Ovary (tissue), 9 donors: Measurements from ENCODE around the gene SHKBP1. TPM values are rescaled to one million over a fixed set of nuclear protein-coding genes. Genes with fewer than 3 reads are reported as not detected.

Experiments
- DNase-seq, 5 donors: peaks; one replicate each; pipeline ENCODE4 v3.0.0-alpha.2; 2019 to 2020
- H3K27ac ChIP-seq, 2 donors: fragments of 200-600 bp; one replicate each; pipeline versions ENCODE4 v1.5.1 to v1.8.0; 2019 to 2022
- H3K27me3 ChIP-seq: fragments of 200-600 bp; one replicate; pipeline ENCODE4 v1.8.0; 2022
- H3K36me3 ChIP-seq: fragments of 200-600 bp; sonication (generic); one replicate; pipeline ENCODE4 v1.5.1; 2019
- H3K4me1 ChIP-seq: one replicate; pipeline ENCODE4 v1.8.1; 2013; ENCODE audit warnings: mild to moderate bottlenecking, moderate library complexity; ENCODE audit not compliant: insufficient read depth
- H3K4me3 ChIP-seq: fragments of 200-600 bp; sonication (generic); one replicate; pipeline ENCODE4 v1.5.1; 2017
- H3K9me3 ChIP-seq, 2 donors: fragments of 200-600 bp in 1 of 2; sonication (generic) in 1 of 2; one replicate each; pipeline versions ENCODE4 v1.5.1 to v1.8.1; 2013 to 2019; ENCODE audit warnings: mild to moderate bottlenecking in 1 of 2, moderate library complexity in 1 of 2
- CTCF ChIP-seq, 3 donors: fragments of 450-650 bp in 2 of 3; fragments of 200-600 bp in 1 of 3; IDR thresholded peaks; one replicate each; pipeline versions ENCODE4 v1.5.1 to v1.8.0; 2016 to 2022; ENCODE audit warnings: antibody characterized with exemption in 3 of 3, mild to moderate bottlenecking in 1 of 3
- EP300 ChIP-seq: sonication (generic); formaldehyde crosslinking; IDR thresholded peaks from one replicate; pipeline ENCODE4 v1.6.1; 2017; ENCODE audit warnings: antibody characterized with exemption
- POLR2A ChIP-seq: fragments of 450-650 bp; IDR thresholded peaks from one replicate; pipeline ENCODE4 v1.6.1; 2017; ENCODE audit warnings: antibody characterized with exemption, mild to moderate bottlenecking, moderate library complexity
- WGBS, 3 donors: extraction: QIAGEN DNeasy Blood & Tissue Kit in 1 of 3; methylation state at CpG; one replicate each; pipeline versions ENCODE4 v1.1.5 to v1.1.7; 2013 to 2017; 5-methylcytosine and 5-hydroxymethylcytosine counted together
- intact Hi-C, 4 donors: fragments of 100-400 bp; cut with DNase I; formaldehyde crosslinking; loops; one replicate each; pipeline versions ENCODE4 v1.11.0 to v1.15.1; 2022 to 2023
- polyA plus RNA-seq, 2 donors: library from polyadenylated mRNA; stranded (reverse); fragments of 200-250 nt in 1 of 2; fragments of 350-450 nt in 1 of 2; fragmentation: Illumina TruSeq in 1 of 2; extraction: RNeasy Lipid Tissue Mini Kit (QIAGEN cat#74804) in 1 of 2; gene quantifications; one replicate each; pipeline ENCODE4 v1.2.3, GENCODE V29; 2013 to 2014
- total RNA-seq, 7 donors: library from RNA; depleted of rRNA in 2 of 7; stranded (reverse); fragments of >200 nt in 2 of 7; fragmentation: NEBNext Ultra II Directional in 3 of 7; extraction: Animal tissue kit (Norgen Biotek cat#: 25700) in 3 of 7; gene quantifications; one replicate each; pipeline versions ENCODE4 v1.1.0 to v1.2.4, GENCODE V29; 2016 to 2023
- donor health status: DM: no; HTN: no; CAD: no; lungs with moderate emphysema.
- donor health status: DM: no; HTN: no; CAD: no.
- donor health status: Bipolar disorder and iron deficiency.
- donor health status: DM: yes; HTN: yes; CAD: no.
- donor health status: DM: no; HTN: no; CAD: no.
- donor health status: DM: yes; HTN: yes; CAD: no.

The SHKBP1 gene
- total and polyA plus RNA-seq, 9 donors, result 16.3 to 48.7 (median 33.8) TPM

GRCh38 chr19:40585241-40585981, 8.7 kb downstream of the SHKBP1 start:
- Histone ChIP-seq H3K4me1 (no peaks in the 10 kb centered on the region), H3K27me3 (no peaks in the 10 kb centered on the region), H3K9me3 (no peaks in the 10 kb centered on the region), H3K27ac (no peak overlapping the region), H3K36me3 (no peaks in the 10 kb centered on the region), H3K4me3 (no peak overlapping the region)
- WGBS, 3 donors, result 93 to 95% (median 94%) methylated on average over 11 of the region's 11 CpGs
- TF ChIP-seq EP300 (no peak), CTCF (IDR thresholded peaks at IDR 0.05) (no peak)
- intact Hi-C loops, result no loop called here
- no peak for DNase-seq

- no peak for DNase-seq
- Histone ChIP-seq H3K27ac (no peak overlapping the region), H3K36me3 (no peaks in the 10 kb centered on the region), H3K27me3 (no peaks in the 10 kb centered on the region), H3K4me3 (no peak overlapping the region), H3K4me1 (no peaks in the 10 kb centered on the region), H3K9me3 (no peaks in the 10 kb centered on the region)
- intact Hi-C loops, result no loop called here
- TF ChIP-seq POLR2A, result no peak
- TF ChIP-seq CTCF (IDR thresholded peaks at IDR 0.05), result no peak
- no peak for TF ChIP-seq EP300
- 84 to 96% (median 89%) methylated on average over 2 of the region's 2 CpGs for WGBS, 3 donors
Measured at GRCh38 chr19:40585982-40586422, 9.3 kb downstream of the SHKBP1 start.

- Histone ChIP-seq H3K27me3 (no peaks in the 10 kb centered on the region), H3K4me1 (no peaks in the 10 kb centered on the region), H3K4me3 (no peak overlapping the region), H3K27ac (no peak overlapping the region), H3K9me3 (no peaks in the 10 kb centered on the region), H3K36me3 (no peaks in the 10 kb centered on the region)
- no peak for TF ChIP-seq POLR2A
- TF ChIP-seq EP300, result no peak
- no peak for TF ChIP-seq CTCF (IDR thresholded peaks at IDR 0.05)
- WGBS, 3 donors, result 93 to 95% (median 93%) methylated on average over 14 of the region's 14 CpGs
- no peak for DNase-seq
- intact Hi-C loops, result no loop called here
Measured at GRCh38 chr19:40586611-40587010, 9.9 kb downstream of the SHKBP1 start.

- Histone ChIP-seq H3K36me3 (no peaks in the 10 kb centered on the region), H3K27me3 (no peaks in the 10 kb centered on the region), H3K27ac (no peak overlapping the region), H3K4me1 (no peaks in the 10 kb centered on the region), H3K4me3 (no peak overlapping the region), H3K9me3 (no peaks in the 10 kb centered on the region)
- intact Hi-C loops, result no loop called here
- DNase-seq, result no peak
- TF ChIP-seq POLR2A (no peak), CTCF (IDR thresholded peaks at IDR 0.05) (no peak), EP300 (no peak)
- WGBS, 3 donors, result 86 to 90% (median 90%) methylated on average over 19 of the region's 19 CpGs
Measured at GRCh38 chr19:40588110-40588854, 11.6 kb downstream of the SHKBP1 start.
